ENCODE data around the gene ZDHHC13.

DNA sequence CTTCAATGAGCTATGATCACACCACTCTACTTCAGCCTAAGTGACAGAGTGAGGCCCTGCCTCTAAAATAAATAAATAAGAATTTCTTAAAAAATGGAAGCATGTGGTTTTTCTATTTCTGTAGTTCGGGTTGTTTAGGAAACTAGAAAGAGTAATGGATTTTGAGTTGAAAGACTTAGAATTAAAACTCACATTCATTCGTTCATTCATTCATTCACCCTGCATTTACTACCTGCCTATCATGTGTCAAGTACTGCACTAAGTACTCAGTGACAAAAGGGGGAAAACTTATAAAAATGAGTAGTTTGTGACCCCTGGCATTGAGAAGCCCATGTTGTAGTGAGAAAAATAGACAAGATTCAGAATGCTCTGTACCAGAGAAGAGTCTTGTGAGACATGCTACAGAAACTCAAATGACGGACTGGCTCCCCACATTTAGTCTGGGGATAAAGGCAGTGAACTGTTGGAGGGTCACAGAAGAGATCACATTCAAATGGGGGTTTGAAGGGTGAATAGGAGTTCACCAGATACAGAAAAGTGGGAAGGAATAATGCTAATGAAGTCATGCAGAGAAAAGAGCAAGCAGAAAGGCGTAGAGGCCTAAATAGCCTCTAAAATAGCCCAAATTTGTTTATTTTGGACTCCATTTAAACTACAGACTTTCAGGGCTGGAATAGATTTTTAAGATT is 77.8 kb downstream of the ZDHHC13 start:
- TF ChIP-seq CTCF (IDR thresholded peaks at IDR 0.05; ENCODE audit: insufficient read depth, low read length), result no peak
- no peak for TF ChIP-seq POLR2AphosphoS5 (IDR thresholded peaks at IDR 0.05; ENCODE audit: low read depth)
- TF ChIP-seq SPI1 (IDR thresholded peaks at IDR 0.05; ENCODE audit: borderline replicate concordance, low read depth), result no peak
- TF ChIP-seq GABPA (IDR thresholded peaks at IDR 0.05; ENCODE audit: low read depth), result no peak
